GM19025 (cell line): Measurements from ENCODE around the gene PATJ.
"Not testable (repeated sequence)": the region's sequence is repeated elsewhere in the genome, so short reads cannot be mapped to it uniquely, and the experiment has no call there.

Experiments used
- ATAC-seq: cut with Tn5 transposase; IDR thresholded peaks from one replicate; pipeline ENCODE4 v1.9.1; 2021; ENCODE audit warnings: mild to moderate bottlenecking, low read depth, moderate library complexity; ENCODE audit not compliant: unreplicated experiment

PATJ gene

GRCh38 chr1:61743431-61743705 lies 1.1 kb downstream of the PATJ start:
- ATAC-seq: no peak

DNA sequence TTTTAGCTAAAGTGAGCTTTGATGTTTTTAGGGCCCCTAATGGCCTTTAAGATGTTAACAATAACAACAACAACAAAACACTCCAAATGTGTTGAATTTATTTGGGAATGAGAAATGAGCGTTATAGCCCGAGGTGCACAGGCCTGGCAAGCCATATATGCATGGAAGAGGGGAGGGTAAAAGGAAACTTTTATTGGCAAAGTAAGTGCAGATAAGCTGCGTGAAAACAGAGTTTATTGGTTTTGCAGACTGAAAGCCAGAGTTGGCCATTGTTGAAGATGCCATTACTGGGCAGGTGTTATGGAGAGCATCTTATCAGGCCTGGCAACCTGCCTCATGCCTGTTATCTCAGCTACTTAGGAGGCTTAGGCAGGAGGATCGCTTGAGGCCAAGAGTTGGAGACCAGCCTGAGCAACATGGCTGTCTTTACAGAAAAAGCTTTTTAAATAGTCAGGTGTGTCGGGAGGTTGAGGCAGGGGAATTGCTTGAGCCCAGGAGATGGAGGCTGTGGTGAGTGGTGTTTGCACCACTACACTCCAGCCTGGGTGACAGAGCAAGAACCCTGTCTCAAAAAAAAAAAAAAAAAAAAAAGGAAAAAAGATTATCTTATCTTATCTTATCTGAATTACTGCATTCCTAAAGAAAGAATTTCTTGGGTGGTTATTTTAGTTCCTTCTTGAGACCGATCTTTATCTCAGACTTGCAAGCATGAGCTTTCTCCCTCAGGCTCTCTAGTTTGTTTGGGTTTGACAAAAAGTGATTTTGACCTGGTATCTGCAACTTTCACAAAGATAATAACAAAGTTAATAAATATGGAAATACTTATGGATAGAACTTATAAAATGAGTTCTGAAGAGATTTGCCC lies 1.7 kb downstream of the PATJ start:
- ATAC-seq: no peak

- ATAC-seq: no peak
Observed at GRCh38 chr1:61746813-61747212, 4.5 kb downstream of the PATJ start.

GRCh38 chr1:61748566-61748965 lies 6.3 kb downstream of the PATJ start:
- ATAC-seq: no peak

- ATAC-seq: no peak
Observed at GRCh38 chr1:61749574-61749973, 7.3 kb downstream of the PATJ start.

- ATAC-seq: no peak
Observed at GRCh38 chr1:61752921-61753389, 10.7 kb downstream of the PATJ start.

GRCh38 chr1:61753998-61754508 lies 11.8 kb downstream of the PATJ start:
- ATAC-seq: no peak

DNA sequence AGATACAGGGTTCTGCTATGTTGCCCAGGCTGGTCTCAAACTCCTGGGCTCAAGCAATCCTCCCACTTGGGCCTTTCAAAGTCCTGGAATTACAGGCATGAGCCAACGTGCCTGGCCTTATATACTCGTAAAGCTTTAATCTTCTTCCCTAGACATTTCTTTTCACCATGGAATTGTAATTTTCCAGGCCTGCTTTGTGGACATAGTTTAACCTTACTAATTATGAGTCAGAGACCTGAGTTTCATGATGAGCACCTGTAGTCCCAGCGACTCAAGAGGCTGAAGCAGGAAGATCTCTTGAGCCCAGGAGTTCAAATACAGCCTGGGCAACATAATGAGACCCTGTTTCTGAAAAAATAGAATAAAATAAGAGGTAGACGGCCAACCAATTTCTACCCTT lies 12.3 kb downstream of the PATJ start:
- no peak for ATAC-seq

DNA sequence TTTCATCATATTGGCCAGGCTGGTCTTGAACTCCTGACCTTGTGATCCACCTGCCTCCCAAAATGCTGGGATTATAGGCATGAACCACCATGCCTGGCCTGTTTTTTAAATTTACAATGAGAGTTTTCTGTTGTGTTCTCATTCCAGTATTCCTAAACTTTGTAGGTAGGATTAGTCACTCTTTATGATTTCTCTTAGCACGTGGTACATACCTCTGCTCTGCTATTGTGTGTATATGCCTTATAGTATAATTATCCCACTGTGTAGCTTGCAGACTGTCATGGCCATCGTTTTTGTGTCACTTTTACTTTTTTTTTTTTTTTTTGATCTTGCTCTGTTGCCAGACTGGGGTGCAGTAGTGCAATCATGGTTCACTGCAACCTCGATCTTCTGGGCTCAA lies 14.5 kb downstream of the PATJ start:
- ATAC-seq: no peak

GRCh38 chr1:61757950-61758349 lies 15.7 kb downstream of the PATJ start:
- ATAC-seq: no peak

GRCh38 chr1:61770131-61770530 lies 27.9 kb downstream of the PATJ start:
- ATAC-seq: no peak

GRCh38 chr1:61776091-61776490 lies 33.8 kb downstream of the PATJ start:
- no peak for ATAC-seq

DNA sequence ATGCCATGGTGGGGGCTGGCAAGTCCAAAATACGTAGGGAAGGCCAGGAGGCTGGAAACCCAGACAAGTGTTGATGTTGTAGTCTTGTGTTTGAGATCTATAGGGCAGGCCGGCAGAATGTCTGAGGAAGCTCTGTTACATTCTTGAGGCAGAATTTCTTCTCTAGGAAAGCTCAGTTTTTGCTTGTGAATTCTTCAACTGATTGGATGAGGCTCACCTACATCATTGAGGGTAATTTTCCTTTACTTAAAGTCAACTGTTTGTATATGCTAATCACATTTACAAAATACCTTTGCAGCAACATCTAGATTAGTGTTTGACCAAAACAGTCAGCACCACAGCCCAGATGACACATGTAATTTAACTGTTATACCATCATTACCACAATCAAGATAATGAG lies 37.0 kb downstream of the PATJ start:
- ATAC-seq: no peak

GRCh38 chr1:61781151-61781550 lies 38.9 kb downstream of the PATJ start:
- no peak for ATAC-seq

GRCh38 chr1:61782771-61783170 lies 40.5 kb downstream of the PATJ start:
- ATAC-seq: peak; percentile 86

DNA sequence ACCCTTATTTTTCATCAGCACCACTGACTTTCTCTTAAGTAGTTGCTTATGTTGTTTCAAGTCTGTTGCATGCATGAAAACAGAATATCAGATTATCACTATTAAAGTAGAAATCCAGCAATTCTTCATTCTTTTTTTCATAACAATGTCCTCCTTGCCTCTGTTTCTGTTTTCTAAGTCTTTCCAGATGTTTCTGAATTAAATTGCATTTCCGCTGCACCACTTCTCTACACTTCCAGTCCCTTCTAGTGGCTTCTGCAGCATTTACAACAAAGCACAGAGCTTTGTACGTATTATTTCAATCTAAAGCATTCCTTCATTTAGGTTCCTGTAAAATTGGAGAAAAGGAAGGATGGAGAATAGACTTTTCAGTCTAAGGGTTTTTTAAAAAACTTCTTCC lies 42.4 kb downstream of the PATJ start:
- ATAC-seq: no peak

- ATAC-seq: no peak
Observed at GRCh38 chr1:61790837-61791236, 48.6 kb downstream of the PATJ start.

- ATAC-seq: no peak
Observed at GRCh38 chr1:61797045-61797755, 54.9 kb downstream of the PATJ start.

DNA sequence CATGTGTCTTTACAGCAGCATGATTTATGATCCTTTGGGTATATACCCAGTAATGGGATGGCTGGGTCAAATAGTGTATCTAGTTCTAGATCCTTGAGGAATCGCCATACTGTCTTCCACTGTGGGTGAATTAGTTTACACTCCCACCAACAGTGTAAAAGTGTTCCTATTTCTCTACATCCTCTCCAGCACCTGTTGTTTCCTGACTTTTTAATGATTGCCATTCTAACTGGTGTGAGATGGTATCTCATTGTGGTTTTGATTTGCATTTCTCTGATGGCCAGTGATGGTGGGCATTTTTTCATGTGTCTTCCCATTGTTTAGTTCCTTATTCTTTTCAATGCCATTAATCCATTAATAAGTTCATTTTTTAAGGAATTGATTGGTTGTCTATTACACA lies 58.8 kb downstream of the PATJ start:
- ATAC-seq: not testable (repeated sequence)

GRCh38 chr1:61807606-61808140 lies 65.4 kb downstream of the PATJ start:
- ATAC-seq: no peak

GRCh38 chr1:61808321-61808720 lies 66.0 kb downstream of the PATJ start:
- ATAC-seq: no peak

GRCh38 chr1:61808968-61809367 lies 66.7 kb downstream of the PATJ start:
- no peak for ATAC-seq
